NCI-H1417 (cell line): Measurements from ENCODE around the gene SSTR3.

Source experiments
- DNase-seq, 3 experiments: peaks; one replicate each; lab custom pipeline; 2025; lab: John Stamatoyannopoulos, UW

SSTR3 gene

DNA sequence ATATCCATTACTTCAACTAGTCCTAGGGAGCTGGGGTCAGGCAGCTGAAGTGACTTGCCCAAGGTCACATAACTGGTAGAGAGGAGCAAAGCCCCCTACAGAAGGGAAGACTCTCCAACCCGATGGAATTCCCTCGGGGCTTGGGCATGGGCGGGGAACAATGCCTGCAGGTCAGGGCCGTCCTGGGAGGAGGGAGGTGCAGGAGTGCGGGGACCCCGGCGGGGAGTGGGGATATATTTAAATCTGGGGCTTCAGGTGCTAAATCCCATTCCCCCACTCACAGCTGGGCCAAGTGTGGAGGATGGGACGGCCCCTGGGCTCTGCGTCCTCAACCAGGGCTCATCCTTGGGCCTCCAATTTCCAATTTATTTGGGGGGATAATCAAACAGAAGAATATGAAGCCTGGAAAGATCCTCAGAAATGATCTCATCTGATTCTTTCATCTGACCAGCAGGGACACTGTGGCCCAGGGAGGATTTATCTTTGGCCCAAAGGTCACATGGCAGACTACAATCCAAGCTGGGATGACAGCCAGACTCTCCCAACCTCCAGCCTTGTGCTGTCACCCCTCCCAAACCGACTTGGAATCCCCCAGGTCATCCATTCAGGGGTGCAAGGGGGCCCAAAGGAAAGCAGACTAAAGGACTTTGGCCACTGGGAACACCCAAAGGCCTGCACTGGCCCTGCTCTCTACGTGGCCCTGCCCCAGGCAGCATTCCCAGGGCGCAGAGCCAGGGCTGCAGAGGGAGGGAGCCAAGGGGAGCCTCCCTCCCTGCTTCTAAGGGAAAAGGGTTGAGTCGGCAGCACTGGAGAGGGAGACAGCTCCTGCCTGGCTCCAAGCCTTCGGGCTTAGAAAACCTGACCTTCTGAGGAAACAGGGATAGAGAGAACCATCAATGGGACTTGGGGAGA lies 15.5 kb downstream of the SSTR3 start:
- DNase-seq, result no peak

DNA sequence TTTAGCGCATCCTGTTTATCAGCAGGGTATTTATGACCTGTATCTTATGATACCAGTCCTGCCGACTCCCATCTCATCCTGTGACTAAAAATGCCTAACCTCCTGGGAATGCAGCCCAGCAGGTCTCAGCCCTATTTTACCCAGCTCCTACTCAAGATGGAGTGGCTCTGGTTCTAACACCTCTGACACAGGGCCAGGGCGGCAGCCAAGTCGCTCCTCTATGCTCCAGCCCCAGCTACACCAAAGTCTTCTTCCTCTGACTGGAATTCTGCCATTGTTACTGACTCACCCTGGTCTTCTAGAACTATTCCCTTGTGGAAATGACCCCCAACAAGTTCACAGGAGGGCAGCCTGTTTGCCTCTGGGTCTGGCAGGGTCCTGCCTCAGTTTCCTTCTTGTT lies 16.4 kb downstream of the SSTR3 start:
- no peak for DNase-seq

DNA sequence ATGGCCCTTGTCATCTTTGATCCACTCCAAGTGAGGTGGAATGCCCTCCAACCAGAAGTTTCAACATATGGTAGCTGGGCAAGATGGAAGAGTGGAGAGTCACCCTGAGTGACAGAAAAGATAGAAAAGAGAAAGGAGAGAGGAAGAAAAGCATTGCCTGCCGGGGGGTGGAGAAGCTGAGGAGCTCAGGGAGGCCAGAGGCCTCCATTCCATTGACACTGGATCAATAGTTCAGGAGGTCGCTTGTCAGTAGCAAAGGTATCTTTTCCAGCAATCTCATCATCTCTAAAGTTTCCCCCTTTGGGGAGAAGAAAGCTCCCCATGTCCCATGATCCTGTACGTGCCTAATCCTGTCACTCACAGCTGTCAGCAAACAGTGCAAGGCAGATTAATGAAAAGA lies 17.5 kb downstream of the SSTR3 start:
- DNase-seq, result no peak

DNA sequence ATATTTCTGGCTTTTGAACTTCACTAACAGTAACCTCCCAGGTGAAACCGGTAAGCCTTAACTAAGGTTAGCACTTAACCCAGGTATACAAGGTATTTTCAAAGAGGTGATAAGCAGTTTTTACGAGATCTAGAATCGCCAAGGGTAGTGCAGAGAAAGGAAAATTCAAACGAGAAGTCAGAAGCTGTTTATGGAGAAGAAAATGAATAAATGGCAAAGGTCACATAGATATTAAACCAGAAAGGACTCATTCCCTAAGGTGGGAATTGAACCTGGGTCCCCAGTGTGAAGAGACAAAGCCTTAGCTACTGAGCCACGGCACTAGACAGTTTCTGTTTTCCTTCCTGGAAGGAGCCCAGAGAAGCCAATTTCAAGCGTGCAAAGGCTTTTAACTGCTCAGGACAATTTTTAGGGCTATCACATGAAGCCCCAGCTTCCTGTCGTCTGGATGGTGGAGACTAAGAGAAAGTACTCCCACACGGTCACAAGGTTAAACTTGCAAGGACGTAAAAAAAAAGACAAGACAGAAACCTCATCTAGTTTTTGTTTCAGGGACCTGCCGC lies 18.6 kb downstream of the SSTR3 start:
- DNase-seq, result no peak

DNA sequence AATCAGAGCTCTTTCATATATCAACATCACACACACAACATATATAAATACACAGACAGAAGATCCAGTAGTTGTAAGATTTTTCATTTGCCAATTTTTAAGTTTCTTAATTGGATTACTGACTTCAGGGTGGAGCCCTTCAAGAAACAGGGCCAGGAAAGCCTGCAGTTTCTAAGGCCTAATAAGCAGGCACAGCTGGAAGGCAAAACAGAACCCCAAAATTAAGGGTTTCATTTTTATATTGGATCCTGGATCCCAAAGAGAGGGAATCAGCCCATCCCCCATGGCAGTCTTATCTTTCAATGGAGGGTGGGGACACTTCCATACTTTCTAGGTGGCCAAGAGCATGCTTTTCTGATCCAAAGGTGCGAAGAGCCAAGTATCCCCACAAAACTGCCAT lies 19.5 kb downstream of the SSTR3 start:
- no peak for DNase-seq

DNA sequence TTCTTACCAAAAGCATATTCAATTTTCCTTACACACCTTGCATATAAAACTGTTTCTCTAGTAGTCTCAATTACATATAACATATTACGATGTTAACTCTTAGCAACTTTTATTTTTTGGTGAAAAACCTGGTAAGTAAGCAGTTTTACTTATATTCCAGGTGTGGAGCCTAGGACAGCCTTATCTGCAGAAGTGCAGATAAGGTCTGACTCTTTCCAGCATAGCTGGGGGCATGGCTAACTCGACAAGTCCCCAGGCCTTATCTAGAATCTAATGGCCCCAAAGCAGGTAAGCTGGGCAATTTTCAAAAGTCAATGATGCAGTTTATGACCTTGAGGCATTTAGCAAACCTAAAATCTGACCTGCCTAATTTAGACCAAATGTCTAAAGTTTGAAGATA lies 20.1 kb downstream of the SSTR3 start:
- DNase-seq, result no peak

DNA sequence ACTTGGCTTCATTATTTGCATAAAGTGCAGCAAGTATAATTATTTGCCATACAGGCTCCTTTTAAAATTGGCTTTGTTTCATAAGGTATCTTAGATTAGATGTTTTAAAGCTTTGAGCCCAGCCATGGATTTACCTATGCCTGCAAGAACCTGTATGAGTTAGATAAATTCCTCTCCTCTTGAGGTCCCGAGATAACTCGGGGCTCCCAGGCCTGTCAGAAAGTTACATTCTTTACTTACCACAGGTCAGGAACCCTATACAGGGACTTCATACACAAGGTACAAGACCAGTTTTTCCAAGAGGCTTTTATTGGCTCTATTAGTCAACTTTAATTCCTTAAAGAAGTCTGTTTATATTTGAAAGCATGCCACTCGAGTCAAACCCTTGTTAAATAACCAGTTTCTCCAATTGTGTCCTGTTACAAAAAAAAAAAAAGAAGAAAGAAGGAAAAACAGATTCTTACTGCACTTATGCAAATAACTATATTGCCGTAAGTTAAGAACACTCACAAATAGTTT lies 22.0 kb downstream of the SSTR3 start:
- no peak for DNase-seq

DNA sequence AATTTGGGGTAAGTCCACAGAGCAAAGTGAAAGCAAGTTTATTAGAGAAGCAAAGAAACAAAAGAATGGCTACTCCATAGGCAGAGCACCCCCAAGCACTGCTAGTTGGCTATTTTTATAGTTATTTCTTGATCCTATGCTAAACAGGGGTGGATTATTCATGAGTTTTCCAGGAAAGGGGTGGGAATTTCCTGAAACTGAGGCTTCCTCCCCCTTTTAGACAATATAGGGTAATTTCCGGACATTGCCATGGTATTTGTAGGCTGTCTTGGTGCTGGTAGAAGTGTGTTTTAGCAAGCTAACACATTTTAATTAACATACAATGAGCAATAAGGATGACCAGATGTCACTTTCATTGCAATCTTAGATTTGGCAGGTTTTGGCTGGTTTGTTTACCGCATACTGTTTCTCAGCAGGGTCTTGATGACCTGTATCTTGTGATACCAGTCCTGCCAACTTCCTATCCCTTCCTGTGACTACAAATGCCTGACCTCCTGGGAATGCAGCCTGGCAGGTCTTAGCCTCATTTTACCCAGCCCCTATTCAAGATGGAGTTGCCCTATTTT lies 23.3 kb downstream of the SSTR3 start:
- DNase-seq, result no peak

DNA sequence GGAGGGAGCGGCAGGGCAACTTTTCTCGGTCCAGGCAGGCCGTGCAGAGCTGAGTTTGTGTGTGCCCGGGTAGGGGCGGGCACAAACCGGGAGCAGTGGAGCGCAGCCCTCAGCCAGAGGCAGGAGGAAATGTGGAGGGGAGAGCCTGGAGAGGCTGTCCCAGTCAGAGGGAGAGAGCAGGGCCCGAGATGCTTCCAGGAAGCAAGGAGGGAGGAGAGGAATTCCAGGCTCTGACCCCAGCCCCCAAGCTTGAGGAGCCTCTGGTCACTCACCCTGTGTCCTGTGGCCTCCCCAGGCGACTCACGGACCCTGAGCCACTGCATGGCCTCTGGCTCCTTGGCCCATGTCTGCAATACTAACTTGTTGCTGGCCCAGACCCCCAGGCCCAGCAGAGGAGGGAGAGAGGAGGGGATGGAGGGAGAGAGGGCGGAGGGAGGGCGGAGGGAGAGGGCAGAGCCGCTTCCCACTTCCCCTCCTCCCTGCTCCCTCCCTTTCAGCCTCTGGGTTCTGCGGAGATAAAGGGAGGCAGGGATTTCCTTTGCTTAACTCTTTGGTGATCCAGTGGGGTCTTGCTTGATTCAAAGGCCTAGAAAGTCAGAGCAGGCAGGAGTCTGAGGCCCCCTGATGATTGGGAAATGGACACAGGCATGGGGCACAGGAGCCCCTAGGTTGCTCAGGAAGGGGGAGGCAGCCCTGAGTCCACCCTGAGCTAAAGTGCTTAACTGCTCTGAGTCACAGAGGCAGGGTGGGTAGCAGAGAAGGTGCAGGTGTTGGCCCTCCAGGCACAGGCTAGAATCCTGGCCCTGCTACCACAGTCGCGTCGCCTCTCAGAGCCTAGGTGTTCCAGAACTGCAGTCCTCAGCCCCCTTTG lies 24.2 kb downstream of the SSTR3 start, which contains the start of gene C1QTNF6:
TSS of gene C1QTNF6 (minus strand) at position 357 of the 871 bp plus-strand sequence. CDS start at position 323, 34 bp downstream.
- DNase-seq, result peak in 1 of 3 experiments; percentile 6

DNA sequence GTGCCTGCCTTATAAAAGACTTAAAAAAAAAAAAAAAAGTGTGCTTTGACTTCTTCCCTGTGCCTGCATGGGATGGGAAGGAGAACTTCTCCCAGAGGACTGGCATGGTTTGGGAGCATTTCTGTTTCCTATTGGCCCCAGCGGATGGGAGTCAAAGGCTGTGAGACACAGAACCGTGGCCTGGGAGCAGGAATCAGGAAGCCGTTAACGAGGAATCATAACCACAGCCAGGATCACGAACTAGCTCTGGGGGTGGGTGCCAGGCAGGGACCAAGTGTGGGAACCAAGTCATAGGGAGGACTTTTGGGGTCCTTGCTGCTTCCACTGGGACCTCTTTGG lies 24.8 kb downstream of the SSTR3 start:
- DNase-seq, result no peak

DNA sequence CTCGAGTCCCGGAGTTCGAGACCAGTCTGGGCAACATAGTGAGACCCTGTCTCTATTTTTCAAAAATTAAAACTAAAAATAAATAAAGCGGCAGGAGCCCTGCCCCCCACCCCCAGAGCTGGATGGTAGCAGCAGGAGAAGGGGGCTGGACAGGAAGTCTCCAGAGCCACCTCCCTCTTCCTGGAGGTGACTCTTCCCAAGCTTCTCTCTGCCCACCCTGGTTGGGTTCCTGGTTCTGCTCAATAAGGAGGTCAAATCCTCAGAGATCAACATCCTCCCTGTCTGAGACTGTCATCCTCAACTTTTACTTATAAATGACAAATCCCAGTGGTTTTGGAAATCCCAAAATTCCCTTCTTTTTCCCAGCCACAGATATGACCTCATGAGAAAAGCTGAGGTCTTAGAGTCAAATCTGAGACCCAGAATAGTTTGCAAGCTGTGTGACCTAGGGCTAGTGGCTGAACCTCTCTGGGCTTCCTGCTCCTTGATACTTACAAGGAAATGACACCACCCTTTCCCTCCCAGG lies 25.2 kb downstream of the SSTR3 start:
- no peak for DNase-seq

DNA sequence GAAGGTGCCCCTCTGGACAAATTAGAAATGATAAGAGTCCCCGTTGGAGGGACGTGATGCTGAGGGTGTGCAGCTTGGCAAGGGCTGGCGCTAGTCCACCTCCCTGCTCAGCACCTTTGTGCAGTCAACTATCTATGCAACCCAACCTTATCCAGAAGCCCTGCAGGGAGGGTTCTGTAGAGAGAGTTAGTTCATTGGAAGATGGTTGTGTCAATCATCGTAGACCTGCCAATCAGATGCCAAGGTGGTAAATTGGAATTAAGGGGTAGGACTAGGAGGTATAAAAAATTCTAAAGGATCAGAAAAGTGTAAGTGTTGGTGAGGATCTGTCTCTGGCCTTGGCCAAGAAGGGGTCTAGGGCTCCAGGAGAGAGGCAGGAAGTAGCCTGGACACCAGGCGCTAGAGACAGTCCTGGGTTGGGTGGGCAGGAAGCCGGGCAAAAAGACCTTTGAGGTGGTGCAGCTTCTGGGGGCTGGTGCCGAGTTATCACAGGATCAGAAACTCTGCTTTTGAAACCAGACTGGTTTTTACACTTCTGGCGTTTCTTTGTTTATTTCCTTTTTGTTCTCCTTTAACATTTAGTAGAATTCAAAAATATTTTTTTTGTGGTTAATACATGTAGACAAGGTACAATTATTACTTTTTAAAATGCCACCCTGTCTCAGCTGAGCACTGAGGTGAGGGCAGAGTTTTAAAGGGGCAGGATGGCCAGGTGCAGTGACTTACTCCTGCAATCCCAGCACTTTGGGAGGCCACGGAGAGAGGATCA lies 25.9 kb downstream of the SSTR3 start:
- peak in 2 of 3 experiments; percentile 8 to 16 for DNase-seq

DNA sequence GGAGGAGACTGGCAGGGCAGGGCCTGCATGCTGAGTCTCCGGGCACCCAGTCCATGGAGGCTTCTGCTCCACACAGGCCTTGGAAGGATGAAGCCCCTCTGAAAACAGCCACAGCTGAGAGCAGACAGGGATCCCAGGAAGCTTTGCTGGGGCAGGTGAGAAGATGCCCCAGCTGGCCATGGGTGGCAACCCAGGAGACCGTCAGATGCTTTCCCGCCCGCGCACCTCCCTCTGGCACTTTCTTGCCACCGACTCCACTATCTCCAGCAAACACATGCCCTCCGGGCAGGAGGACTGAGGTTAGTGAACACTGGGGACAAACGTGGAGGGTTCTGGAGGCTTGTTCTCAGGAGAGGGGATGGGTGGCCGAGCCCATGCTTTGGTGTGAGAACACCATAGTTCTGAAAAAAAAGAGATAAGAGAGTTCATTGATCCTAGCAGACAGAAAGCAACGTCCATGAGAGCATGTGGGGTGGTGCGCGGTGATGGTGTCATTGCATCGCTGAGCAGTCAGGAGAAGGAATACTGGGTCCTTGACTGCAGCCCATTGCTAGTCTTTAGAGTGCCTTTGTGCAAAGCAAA lies 26.5 kb downstream of the SSTR3 start:
- DNase-seq, result no peak

DNA sequence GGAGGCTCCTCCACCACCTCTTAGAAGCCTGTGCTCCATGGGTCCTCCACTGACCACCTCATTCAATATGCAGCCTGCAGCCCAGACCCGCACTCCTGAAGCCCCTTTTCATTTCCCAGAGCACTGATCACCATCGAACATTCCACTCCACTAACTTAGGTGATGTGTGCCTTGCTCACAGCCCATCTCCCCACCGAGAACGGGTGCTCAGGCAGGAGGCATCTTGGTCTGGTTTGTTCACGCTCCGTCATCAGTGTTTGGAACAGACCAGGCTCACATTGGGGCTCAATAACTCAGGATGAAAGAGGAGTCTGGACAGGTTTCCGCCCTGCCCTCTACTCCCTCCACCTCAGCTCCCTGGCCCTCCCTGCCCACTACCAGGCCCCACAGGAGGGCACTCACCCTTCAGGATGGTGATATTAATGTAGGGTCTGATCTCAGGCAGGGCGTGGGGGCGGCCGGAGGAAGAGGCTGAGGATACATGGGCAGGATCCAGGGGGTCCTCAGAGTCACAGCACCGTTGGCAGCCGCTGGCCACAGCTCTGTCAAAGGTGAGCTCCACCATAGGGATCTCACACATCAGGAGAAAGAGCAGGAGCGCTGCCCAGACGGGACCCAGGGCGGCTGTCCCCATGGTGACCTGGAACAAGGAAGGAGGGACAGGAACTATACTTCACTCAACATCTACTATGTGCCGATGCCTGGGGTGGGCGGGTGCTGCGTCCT lies 27.3 kb downstream of the SSTR3 start:
- DNase-seq, result no peak

DNA sequence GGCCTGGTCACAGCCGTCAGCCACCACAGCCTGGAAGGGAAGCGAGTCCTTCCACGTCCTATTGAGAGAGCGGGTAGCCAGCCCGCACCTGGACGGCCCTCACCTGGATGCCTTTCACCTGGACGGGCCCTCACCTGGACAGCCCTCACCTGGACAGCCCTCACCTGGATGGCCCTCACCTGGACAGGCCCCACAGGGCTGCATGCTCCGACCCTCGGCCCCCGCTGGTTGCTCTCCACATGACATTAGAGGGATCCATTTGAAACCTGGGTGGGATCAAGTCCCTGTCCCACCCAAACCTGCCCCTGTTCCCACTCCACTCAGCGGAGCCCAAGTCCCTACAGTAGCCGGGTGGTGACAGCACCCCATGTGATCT lies 27.9 kb downstream of the SSTR3 start:
- no peak for DNase-seq

DNA sequence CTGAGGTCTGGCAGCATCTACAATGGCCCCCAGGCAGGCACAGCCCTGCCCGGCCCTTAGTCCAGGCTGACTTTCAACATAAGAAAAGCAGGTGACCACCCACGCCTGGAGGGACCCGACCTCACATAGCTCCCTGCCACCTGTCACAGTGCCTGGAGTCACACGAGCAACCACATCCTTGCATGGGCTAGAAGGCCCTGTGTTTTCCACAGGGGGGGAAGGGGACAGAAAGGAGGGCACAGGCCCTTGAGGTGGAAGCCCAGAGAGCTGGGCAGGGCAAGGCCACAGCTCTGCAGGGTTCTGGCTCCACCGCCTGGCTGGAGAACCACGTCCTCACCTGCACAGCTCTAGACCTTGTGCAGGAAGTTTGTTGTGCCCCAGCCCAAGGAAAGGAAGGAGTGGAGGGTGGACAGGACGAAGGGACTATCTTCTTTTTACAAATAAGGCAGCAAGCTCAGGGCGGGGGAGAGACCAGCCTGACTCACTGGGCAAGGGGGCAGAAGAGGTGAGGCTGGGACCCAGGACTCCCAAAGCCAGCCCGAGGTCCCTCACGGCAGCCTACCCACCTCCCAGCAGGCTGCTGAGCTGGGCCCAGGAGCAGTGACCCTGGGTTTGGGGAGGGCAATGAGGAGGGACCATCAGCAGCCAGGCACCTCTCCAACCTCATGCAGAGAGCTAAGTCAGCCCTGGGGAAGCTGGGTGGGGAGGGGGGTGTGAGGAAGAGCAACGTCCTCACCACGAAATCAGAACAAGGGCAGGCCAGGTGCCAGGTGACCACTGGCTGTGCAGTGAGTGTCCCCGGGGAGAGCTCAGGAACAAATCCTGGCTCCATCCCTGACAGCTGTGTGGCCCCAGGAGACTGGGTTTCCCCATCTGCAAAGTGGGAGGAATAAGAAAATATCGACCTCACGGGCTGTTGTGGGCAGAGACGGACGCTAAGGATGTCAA lies 28.6 kb downstream of the SSTR3 start:
- DNase-seq, result no peak

DNA sequence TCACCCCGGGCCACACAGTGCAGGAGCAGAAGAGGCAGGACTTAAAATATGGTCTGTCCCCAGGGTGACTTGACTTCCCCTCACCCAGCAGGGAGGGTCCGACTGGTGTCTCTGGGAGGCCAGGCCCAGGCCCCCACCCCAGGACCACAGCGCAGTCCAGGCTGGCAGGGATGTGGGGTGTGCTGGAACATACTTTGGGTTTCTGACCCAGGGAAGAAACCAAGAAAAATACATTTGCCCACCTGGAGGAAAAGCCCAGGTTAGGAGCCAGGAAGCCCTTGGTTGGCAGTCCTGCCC lies 29.4 kb downstream of the SSTR3 start:
- no peak for DNase-seq

DNA sequence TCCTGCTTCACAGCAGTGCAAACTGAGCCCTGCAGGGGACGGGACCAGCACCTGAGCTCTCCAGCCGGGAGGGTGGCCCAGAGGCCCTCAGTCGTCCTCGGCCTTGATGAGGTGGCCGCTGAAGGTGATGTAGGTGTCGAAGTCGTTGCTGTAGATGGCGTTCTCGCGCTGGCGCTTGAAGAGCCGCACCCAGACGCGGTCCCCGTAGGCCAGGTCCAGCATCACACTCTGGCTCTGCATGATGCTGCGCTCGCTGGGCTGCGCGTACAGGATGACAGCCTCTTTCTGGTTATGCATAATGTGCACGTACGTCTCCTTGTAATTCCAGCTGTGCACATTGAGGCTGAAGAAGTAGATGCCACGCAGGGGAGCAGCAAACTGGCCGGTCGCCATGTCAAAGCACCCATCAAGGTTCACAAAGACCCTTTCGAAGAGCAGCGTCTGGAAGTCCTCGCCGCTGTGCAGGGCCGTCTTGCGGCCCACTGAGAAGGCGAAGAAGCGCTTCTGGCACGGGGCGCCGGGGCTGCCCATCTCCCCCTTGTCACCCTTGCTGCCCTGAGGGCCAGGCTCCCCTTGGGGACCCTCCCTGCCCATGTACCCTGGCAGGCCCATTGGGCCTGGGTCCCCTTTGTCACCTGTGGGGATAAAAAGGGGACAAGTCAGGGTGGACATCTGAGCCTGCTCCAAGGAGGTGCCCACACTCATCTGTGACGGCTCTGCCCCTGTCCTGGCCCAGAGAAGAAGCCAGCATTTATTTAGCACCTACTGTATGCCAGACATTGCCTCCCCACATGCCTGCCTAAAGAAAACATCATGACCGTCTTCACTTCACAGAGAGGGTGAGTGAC lies 30.0 kb downstream of the SSTR3 start:
- DNase-seq, result no peak
